ENCODE data around the gene PCDHGB4.
A peak's percentile ranks its signal among the peaks of the same experiment; 100 is the strongest.

PCDHGB4 gene

GRCh38 chr5:141360685-141361084 lies 26.8 kb upstream of the PCDHGB4 start:
- no peak for TF ChIP-seq CTCF (IDR thresholded peaks at IDR 0.05; ENCODE audit: low read depth, low read length)
- no peak for DNase-seq (ENCODE audit: extremely low read depth, low read depth)

- DNase-seq (ENCODE audit: extremely low read depth, low read depth) = no peak
- TF ChIP-seq CTCF (IDR thresholded peaks at IDR 0.05; ENCODE audit: low read depth, low read length) = no peak
Observed at GRCh38 chr5:141362719-141363118, 24.8 kb upstream of the PCDHGB4 start.

GRCh38 chr5:141363952-141364660 lies 23.4 kb upstream of the PCDHGB4 start, which contains the start of gene PCDHGA5:
TSS of gene PCDHGA5 (plus strand) at chr5:141364162. CDS start at chr5:141364331, 169 bp downstream.
- TF ChIP-seq CTCF (IDR thresholded peaks at IDR 0.05; ENCODE audit: low read depth, low read length) = no peak; the same call in 1 of the 2 replicates

GRCh38 chr5:141366016-141366896 lies 21.2 kb upstream of the PCDHGB4 start:
- TF ChIP-seq CTCF (IDR thresholded peaks at IDR 0.05; ENCODE audit: low read depth, low read length) = no peak
- DNase-seq (ENCODE audit: extremely low read depth, low read depth) = no peak

More at GRCh38 chr5:141363952-141364660, 23.4 kb upstream of the PCDHGB4 start, which contains the start of gene PCDHGA5:
- DNase-seq (ENCODE audit: extremely low read depth, low read depth) = no peak

- no peak for DNase-seq (ENCODE audit: extremely low read depth, low read depth)
Observed at GRCh38 chr5:141369994-141370848, 17.3 kb upstream of the PCDHGB4 start, which contains the start of gene PCDHGB3. TSS of gene PCDHGB3 (plus strand) at chr5:141370242. CDS start at chr5:141370395, 153 bp downstream.

More at GRCh38 chr5:141369994-141370848, 17.3 kb upstream of the PCDHGB4 start, which contains the start of gene PCDHGB3:
- TF ChIP-seq CTCF (IDR thresholded peaks at IDR 0.05; ENCODE audit: low read depth, low read length) = peak; percentile 50

All from AG09319 (cell line).